ENCODE measurements around the gene GRIK5. TPM values are rescaled to one million over a fixed set of nuclear protein-coding genes. Genes with fewer than 3 reads are reported as not detected.

GRIK5 gene
- total RNA-seq, 1 experiment from 2014 or later = 0.48 TPM

DNA sequence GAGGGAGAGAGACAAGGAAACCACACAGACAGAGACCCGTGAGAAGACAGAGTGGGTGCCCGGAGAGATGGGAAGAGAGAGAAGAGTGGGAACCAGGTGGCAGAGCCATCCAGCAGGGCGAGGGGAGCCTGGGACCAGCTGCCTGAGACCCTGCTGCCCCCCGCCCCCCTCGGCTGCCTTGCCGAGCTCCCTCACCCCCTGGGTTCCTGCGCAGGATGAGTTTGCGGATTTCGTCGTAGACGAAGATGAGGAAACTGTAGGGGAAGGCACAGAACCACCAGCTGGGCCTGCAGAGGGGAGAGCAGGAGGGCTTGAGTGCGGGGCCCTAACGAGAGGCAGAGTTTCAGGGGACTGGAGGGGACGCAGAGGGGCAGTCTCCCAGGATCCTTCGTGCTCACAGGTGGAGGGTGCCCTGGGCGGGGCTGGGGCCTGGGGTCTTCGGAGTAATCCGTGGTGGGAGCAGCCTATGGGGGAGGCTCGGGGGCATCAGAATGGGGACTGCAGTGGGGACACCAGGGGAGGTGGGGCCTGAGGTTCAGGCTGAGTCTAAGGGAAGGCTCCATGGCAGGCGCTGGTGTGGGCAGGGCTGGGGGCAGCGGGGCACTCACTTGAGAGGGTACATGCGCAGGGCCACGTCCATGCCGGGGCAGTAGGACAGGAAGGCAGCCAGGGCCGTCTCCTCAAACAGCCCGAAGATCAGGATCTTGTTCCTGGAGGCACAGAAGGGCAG is 102.8 kb downstream of the GRIK5 start:
- no TSS peak for BruUV-seq (replicated peaks)
- no peak overlapping the region for H3K4me3 ChIP-seq (ENCODE audit: low read depth, low read length)
- no peaks in the 10 kb centered on the region for H3K9me3 ChIP-seq
- Mint-ChIP-seq H3K4me1 (ENCODE audit: low read depth, unreplicated experiment) (no peaks in the 10 kb centered on the region), H3K36me3 (ENCODE audit: insufficient read depth, unreplicated experiment) (no peaks in the 10 kb centered on the region), H3K27me3 (ENCODE audit: insufficient read depth, unreplicated experiment) (peaks cover 23% of the 10 kb centered on the region), H3K9me3 (ENCODE audit: unreplicated experiment) (no peaks in the 10 kb centered on the region), H3K27ac (ENCODE audit: unreplicated experiment) (no peak overlapping the region), H3K4me3 (ENCODE audit: unreplicated experiment) (no peak overlapping the region)
- H3K4me1 ChIP-seq = no peaks in the 10 kb centered on the region
- no peak for DNase-seq
- H3K27me3 ChIP-seq (replicated peaks; ENCODE audit: control insufficient read depth, insufficient read depth, low read length) = no peaks in the 10 kb centered on the region
- ChIA-PET POLR2A (no interaction called here), CTCF (interaction anchor here (0.6 kb wide), 1 partner anchor 9 kb away, joined by 4 read pairs; no protein-coding TSS in a partner anchor)
- intact Hi-C loops (cut with micrococcal nuclease; ENCODE audit: unreplicated experiment) = no loop called here
- no peaks in the 10 kb centered on the region for H3K36me3 ChIP-seq (ENCODE audit: control insufficient read depth, insufficient read depth, low read length)
- TF ChIP-seq, protein P1, sequence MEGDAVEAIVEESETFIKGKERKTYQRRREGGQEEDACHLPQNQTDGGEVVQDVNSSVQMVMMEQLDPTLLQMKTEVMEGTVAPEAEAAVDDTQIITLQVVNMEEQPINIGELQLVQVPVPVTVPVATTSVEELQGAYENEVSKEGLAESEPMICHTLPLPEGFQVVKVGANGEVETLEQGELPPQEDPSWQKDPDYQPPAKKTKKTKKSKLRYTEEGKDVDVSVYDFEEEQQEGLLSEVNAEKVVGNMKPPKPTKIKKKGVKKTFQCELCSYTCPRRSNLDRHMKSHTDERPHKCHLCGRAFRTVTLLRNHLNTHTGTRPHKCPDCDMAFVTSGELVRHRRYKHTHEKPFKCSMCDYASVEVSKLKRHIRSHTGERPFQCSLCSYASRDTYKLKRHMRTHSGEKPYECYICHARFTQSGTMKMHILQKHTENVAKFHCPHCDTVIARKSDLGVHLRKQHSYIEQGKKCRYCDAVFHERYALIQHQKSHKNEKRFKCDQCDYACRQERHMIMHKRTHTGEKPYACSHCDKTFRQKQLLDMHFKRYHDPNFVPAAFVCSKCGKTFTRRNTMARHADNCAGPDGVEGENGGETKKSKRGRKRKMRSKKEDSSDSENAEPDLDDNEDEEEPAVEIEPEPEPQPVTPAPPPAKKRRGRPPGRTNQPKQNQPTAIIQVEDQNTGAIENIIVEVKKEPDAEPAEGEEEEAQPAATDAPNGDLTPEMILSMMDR (IDR thresholded peaks at IDR 0.05; ENCODE audit: insufficient read depth in 1 of 2, low read depth in 1 of 2, low read length in 1 of 2, severe bottlenecking in 1 of 2, unreplicated experiment in 1 of 2) = no peak

DNA sequence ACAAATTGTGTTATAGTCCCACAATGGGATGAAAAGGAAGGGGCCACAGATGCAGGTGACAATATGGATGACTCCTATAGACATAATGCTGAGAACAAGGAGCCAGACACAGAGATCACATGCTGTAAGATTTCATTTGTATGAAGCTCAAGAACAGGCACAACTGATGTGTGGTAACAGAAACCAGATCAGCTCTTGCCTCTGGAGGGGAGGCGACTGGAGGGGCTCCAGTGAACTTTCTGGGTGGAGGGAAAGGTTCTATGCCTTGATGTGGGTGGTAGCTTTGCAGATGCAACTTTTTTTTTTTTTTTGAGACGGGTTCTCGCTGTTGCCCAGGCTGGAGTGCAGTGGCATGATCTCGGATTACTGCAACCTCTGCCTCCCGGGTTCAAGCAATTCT is 104.9 kb downstream of the GRIK5 start:
- Histone ChIP-seq H3K4me1 (no peaks in the 10 kb centered on the region), H3K9me3 (no peaks in the 10 kb centered on the region), H3K36me3 (ENCODE audit: control insufficient read depth, insufficient read depth, low read length) (no peaks in the 10 kb centered on the region), H3K4me3 (ENCODE audit: low read depth, low read length) (no peak overlapping the region), H3K27me3 (replicated peaks; ENCODE audit: control insufficient read depth, insufficient read depth, low read length) (no peaks in the 10 kb centered on the region)
- intact Hi-C loops (cut with micrococcal nuclease; ENCODE audit: unreplicated experiment) = no loop called here
- no peak overlapping the region for H3K4me3 Mint-ChIP-seq (ENCODE audit: unreplicated experiment)
- no peaks in the 10 kb centered on the region for H3K4me1 Mint-ChIP-seq (ENCODE audit: low read depth, unreplicated experiment)
- no peak overlapping the region for H3K27ac Mint-ChIP-seq (ENCODE audit: unreplicated experiment)
- POLR2A ChIA-PET = no interaction called here
- H3K9me3 Mint-ChIP-seq (ENCODE audit: unreplicated experiment) = no peaks in the 10 kb centered on the region
- TF ChIP-seq, protein P1 (IDR thresholded peaks at IDR 0.05; ENCODE audit: insufficient read depth in 1 of 2, low read depth in 1 of 2, low read length in 1 of 2, severe bottlenecking in 1 of 2, unreplicated experiment in 1 of 2) = no peak
- CTCF ChIA-PET = interaction anchor here (0.6 to 0.7 kb wide), 3 partner anchors 116 to 1798 kb away, joined by 3 to 6 read pairs (median 5); no protein-coding TSS in a partner anchor
- BruUV-seq (replicated peaks) = no TSS peak
- no peaks in the 10 kb centered on the region for H3K36me3 Mint-ChIP-seq (ENCODE audit: insufficient read depth, unreplicated experiment)
- peaks cover 17% of the 10 kb centered on the region for H3K27me3 Mint-ChIP-seq (ENCODE audit: insufficient read depth, unreplicated experiment)
- DNase-seq = no peak

DNA sequence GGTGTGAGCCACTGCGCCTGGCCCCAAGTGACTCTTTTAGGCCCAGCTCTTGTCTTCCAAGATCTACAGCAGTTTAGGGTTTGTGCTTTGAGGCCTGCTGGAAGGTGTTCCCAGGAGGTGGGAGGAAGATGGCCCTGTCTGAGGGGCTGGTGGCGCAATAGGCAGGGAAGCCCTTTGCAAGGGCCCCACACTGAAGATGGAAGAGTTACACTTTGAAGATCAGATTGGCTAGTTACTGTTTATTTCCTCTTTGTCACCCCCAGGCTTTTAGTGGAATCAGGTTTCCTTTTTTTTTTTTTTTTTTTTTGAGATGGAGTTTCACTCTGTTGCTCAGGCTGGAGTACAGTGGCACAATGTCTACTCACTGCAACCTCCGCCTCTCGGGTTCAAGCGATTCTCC is 109.0 kb downstream of the GRIK5 start:
- no peaks in the 10 kb centered on the region for H3K36me3 ChIP-seq (ENCODE audit: control insufficient read depth, insufficient read depth, low read length)
- no peak overlapping the region for H3K4me3 Mint-ChIP-seq (ENCODE audit: unreplicated experiment)
- H3K27ac Mint-ChIP-seq (ENCODE audit: unreplicated experiment) = no peak overlapping the region
- H3K4me1 ChIP-seq = peaks cover 14% of the 10 kb centered on the region
- no peak overlapping the region for H3K4me3 ChIP-seq (ENCODE audit: low read depth, low read length)
- H3K4me1 Mint-ChIP-seq (ENCODE audit: low read depth, unreplicated experiment) = peaks cover 13% of the 10 kb centered on the region
- TF ChIP-seq, protein P1 (IDR thresholded peaks at IDR 0.05; ENCODE audit: insufficient read depth in 1 of 2, low read depth in 1 of 2, low read length in 1 of 2, severe bottlenecking in 1 of 2, unreplicated experiment in 1 of 2) = no peak
- no peaks in the 10 kb centered on the region for H3K27me3 ChIP-seq (replicated peaks; ENCODE audit: control insufficient read depth, insufficient read depth, low read length)
- no peaks in the 10 kb centered on the region for H3K9me3 Mint-ChIP-seq (ENCODE audit: unreplicated experiment)
- no peaks in the 10 kb centered on the region for H3K9me3 ChIP-seq
- intact Hi-C loops (cut with micrococcal nuclease; ENCODE audit: unreplicated experiment) = no loop called here
- ChIA-PET POLR2A (no interaction called here), CTCF (interaction anchor here (0.5 to 1.0 kb wide), 3 partner anchors 15 to 88 kb away, joined by 3 to 4 read pairs (median 3); no protein-coding TSS in a partner anchor)
- DNase-seq = no peak
- peaks cover 6% of the 10 kb centered on the region for H3K36me3 Mint-ChIP-seq (ENCODE audit: insufficient read depth, unreplicated experiment)
- H3K27me3 Mint-ChIP-seq (ENCODE audit: insufficient read depth, unreplicated experiment) = no peaks in the 10 kb centered on the region
- no TSS peak for BruUV-seq (replicated peaks)
